Measurements from ENCODE around the gene PDE4D. TPM values are rescaled to one million over a fixed set of nuclear protein-coding genes. Genes with fewer than 3 reads are reported as not detected.
"Not testable (repeated sequence)": the region's sequence is repeated elsewhere in the genome, so short reads cannot be mapped to it uniquely, and the experiment has no call there.

The PDE4D gene
- polyA plus RNA-seq, 3 donors, result 20.8 to 22.7 (median 21.8) TPM

GRCh38 chr5:59390989-59391388, 502.5 kb downstream of the PDE4D start:
- DNase-seq (ENCODE audit: low read depth in 3 of 3, low spot score in 2 of 3), result no peak

GRCh38 chr5:59390074-59390659, 503.4 kb downstream of the PDE4D start:
- peak in 1 of 3 donors; percentile 21 for DNase-seq (ENCODE audit: low read depth in 3 of 3, low spot score in 2 of 3)

DNA sequence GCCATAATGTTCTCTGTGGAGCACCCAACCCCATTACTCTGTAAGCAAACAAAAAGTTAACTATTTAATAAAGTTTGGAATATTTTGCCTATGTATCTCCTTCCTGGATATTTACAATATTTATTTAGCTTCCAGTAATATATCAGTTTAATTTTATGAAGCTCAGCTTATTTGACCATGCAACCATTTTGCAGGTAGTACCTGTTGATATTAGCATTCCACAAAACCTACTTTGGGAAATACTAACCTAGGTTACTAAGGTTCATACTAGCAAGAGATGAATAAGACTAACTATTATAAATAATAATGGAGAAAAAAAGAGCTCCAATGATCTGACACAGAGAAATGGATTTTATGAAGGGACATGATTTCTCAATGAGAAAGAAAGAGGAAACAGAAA, 506.4 kb downstream of the PDE4D start:
- DNase-seq (ENCODE audit: low read depth in 3 of 3, low spot score in 2 of 3), result no peak

GRCh38 chr5:59385700-59386099, 507.8 kb downstream of the PDE4D start:
- no peak for DNase-seq (ENCODE audit: low read depth in 3 of 3, low spot score in 2 of 3)

- DNase-seq (ENCODE audit: low read depth in 3 of 3, low spot score in 2 of 3), result peak; percentile 35 to 53 (median 36)
Measured at GRCh38 chr5:59380350-59380951, 513.1 kb downstream of the PDE4D start.

DNA sequence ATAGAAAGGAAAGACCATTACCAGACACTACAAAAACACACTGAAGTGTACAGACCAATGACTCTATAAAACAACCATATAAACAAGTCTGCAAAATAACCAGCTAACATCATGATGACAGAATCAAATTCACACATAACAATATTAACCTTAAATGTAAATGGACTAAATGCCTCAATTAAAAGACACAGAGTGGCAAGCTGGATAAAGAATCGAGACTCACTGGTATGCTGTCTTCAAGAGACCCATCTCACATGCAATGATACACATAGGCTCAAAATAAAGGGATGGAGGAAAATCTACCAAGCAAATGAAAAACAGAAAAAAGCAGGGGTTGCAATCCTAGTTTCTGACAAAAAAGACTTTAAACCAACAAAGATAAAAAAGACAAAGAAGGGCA, 519.5 kb downstream of the PDE4D start:
- not testable (repeated sequence) for DNase-seq (ENCODE audit: low read depth in 3 of 3, low spot score in 2 of 3)

GRCh38 chr5:59371525-59372127, 521.9 kb downstream of the PDE4D start:
- DNase-seq (ENCODE audit: low read depth in 3 of 3, low spot score in 2 of 3), result no peak

GRCh38 chr5:59368951-59369350, 524.6 kb downstream of the PDE4D start:
- no peak for DNase-seq (ENCODE audit: low read depth in 3 of 3, low spot score in 2 of 3)

GRCh38 chr5:59367791-59368394, 525.6 kb downstream of the PDE4D start:
- peak in 1 of 3 donors; percentile 59 for DNase-seq (ENCODE audit: low read depth in 3 of 3, low spot score in 2 of 3)

DNA sequence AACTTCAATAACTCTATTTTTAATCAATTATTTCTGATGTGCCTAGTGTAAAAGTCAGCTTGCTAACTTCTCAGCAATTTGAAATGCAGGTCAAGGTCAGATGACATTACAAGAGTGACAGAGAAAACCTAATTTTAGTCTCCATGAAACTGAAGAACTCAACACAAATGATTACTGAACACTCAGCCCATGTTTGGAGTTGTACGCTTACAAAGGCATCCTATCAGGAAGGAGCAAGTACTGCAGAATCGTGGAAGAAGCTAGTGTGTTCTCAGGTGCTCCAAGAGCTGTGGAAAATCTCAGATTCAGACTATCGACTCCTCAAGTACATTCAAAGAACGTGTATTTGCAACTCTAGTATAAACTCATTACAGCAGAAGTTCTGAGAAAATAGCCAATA, 526.7 kb downstream of the PDE4D start:
- DNase-seq (ENCODE audit: low read depth in 3 of 3, low spot score in 2 of 3), result no peak

DNA sequence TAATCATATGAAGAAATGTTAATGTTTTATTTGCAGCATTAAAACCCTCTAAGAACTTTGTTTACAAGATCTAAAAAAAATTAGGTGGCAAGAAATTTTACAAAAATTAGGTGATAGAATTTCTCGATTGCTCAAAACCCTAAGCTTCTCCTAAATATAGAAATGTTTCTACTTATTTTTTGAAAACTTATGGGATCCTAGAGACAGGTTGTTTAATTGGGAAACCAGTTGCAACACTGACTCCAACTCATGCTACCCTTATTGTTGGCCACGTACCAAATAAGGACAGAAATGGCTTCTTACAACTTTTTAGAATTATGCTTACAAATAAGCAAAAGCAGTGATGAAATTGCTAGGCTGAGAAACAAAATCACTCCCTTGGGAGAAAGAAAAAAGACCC, 531.1 kb downstream of the PDE4D start:
- DNase-seq (ENCODE audit: low read depth in 3 of 3, low spot score in 2 of 3), result no peak

DNA sequence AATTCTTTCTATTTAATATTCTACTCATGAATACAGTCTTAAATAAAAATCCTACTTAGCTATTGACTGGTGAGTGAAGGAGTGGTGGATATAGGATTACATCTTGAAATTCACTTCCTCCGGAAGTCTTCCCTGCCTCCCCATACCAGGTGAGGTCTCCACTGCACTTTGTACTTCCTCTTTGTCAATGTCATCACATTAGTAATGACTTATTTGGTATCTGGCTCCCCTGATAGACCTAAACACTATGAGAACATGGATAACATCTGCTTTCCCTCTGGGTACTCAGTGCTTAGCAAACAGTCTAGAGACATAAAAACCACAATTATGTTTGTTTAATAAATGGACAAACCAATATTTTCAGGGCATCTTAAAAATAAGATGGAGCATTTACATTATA, 532.1 kb downstream of the PDE4D start:
- DNase-seq (ENCODE audit: low read depth in 3 of 3, low spot score in 2 of 3), result no peak

DNA sequence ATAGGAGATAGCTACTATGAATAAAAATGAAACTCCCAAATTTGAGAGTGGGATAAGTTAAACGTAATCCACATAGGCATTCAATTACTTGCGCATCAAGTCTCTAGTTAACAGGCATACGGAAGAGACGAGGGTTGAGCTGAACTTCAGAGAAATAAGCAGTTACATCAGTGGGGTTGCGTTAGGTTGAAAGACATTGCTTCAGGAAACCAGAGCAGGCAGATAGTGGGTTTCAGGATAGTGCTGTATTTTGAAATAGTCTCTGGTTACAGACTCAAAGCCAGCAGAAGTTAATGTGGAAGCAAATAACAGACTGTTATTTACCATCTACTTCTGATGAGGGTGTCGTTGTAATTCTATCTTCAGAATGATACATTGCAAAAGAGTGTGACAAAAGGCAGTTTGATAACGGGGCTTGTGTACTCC, 533.4 kb downstream of the PDE4D start:
- no peak for DNase-seq (ENCODE audit: low read depth in 3 of 3, low spot score in 2 of 3)

DNA sequence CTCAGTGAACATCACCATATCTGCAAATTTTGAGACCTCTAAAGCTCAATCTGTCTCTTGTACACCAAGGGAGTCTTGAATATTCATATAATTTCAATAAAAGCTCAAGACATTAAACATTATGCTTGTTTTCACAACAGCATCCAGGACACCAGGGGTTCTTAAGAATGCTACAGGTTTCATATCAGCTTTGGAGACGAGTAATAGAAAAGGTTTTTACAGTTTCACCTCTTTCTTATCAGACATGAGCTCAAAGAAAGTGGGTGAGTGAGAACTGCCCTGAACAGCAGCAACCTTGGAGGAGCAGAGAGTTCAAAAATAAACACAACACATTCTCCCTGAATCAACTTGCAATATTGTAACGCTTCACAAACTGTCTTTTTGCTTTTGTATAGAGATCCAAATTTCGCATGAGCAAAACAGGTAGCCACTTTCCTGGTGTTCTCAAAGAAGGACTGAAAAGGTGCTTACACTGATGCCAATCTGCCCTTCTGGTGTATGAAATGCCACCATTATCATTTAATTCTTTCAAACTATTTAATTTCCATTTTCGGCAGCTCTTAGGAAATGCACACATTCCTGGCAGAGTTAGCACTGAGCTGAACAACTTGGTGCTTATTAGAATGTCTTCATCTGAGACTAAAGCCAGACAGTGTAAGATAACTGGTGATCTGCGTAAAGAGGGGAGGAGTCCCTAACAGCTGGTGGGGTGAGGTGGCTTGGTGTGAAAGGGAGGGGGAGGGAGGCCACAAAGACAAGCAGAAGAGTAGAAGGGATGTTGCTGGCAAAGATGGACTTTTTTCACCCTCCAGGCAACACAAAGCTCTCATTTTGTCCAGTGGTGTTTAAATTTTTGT, 535.3 kb downstream of the PDE4D start:
- DNase-seq (ENCODE audit: low read depth in 3 of 3, low spot score in 2 of 3), result no peak

DNA sequence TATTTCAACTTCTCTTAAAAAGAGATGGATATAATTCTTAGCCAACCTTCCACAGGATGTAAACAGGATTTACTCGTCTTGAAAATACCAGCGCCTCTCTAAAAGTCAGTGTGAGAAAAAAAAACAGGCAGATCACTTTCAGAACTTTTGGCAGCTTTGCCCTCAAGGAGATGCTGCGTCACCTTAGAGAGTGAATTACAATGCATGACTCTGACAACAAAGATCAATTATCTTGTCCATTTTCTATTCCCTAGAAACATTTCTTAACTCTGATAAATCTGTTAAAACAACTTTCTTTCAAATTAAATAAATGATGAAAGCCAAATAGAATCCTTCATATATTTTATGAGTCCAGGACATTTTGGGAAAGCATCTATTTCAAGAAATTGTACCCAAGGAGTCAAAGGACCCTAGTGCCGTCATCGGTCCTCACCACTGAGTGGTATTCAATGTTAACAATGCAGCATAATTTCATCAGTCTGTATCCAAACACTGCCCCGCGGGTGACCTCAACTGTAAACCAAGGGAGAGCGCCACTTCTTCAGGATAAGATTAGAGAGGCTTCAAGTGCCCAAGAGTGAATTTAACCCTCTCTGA, 536.0 kb downstream of the PDE4D start:
- no peak for DNase-seq (ENCODE audit: low read depth in 3 of 3, low spot score in 2 of 3)

DNA sequence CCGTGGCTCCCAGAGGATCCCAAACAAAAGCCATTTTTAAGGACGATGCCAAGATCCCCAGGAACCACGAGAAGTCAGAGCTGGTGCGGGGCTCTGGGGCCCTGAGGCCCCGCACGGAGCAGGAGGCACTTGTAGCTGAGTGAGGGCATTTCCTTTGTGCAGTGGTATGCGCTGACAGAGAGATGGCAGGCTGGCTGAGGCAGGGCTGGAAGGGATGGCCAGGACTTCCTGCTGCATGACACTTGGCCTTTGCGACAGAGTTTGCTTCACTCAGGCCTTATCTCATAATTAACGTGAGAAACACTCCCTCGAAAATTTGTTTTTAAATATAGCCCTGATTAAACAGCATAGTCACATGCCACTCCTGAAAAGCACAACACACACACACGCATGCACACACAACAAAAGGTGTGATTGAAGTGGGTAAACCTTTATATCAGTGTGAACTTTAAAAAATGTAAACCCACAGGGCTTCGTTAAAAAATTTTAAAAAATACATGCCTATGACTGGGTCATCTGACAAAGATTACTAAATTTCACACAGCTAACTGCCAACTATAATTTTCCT, 536.6 kb downstream of the PDE4D start:
- DNase-seq (ENCODE audit: low read depth in 3 of 3, low spot score in 2 of 3), result no peak

DNA sequence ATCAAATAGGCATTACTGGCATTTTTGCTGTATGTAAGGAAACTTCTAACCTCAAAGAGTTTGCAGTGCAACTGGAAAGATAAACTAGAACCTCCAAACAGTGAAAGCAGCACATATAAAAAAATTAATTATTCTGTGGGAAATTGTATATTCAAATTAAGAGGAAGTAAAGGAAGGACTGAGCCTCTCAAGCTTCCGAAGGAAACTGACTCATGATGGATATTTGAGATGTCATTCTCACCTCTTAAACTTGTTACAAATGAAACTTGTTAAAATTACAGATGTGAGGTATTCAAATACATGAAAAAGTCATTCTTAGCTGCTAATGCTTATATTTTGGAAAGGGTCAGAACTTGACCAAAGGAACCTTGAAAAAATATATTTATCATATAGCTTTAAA, 538.7 kb downstream of the PDE4D start:
- DNase-seq (ENCODE audit: low read depth in 3 of 3, low spot score in 2 of 3), result no peak

DNA sequence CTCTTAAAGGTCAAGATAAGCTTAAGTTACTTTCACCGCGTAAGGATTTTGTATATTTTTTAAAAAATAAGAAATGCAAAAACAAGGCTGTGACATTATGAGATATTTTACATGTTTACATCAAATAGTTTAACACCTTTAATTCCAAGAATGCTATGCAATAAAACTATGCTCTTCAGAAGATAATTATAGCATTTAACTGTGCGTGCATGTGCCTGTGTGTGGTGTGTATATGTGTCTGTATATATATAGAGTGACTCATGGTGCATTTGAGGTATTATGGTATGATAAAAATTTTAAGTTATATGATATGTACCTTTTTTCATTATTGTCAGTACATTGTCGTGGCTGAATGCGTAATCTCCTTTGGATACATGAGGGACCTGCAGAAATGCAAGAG, 539.3 kb downstream of the PDE4D start:
- no peak for DNase-seq (ENCODE audit: low read depth in 3 of 3, low spot score in 2 of 3)

- no peak for DNase-seq (ENCODE audit: low read depth in 3 of 3, low spot score in 2 of 3)
Measured at GRCh38 chr5:59351076-59351794, 542.3 kb downstream of the PDE4D start.

- DNase-seq (ENCODE audit: low read depth in 3 of 3, low spot score in 2 of 3), result no peak
Measured at GRCh38 chr5:59348189-59348588, 545.3 kb downstream of the PDE4D start.
